GM23338 (cell line): Measurements from ENCODE around the gene MAPK9.

Experiments used
- CREB1 ChIP-seq: fragments of 250-450 bp; sonication (Bioruptor Pico); IDR thresholded peaks from 2 replicates; pipeline ENCODE4 v1.5.0; 2020; ENCODE audit warnings: low read depth, mild to moderate bottlenecking, moderate library complexity
- EZH2 ChIP-seq: fragments of 200-600 bp; sonication (generic); IDR thresholded peaks from one replicate; pipeline ENCODE4 v1.8.0; 2017; ENCODE audit warnings: antibody characterized with exemption, mild to moderate bottlenecking, low read depth; ENCODE audit not compliant: unreplicated experiment
- EZH2phosphoT487 ChIP-seq: fragments of 200-600 bp; sonication (generic); IDR thresholded peaks from one replicate; pipeline ENCODE4 v1.8.1; 2018; ENCODE audit warnings: antibody characterized with exemption; ENCODE audit not compliant: unreplicated experiment
- POLR2AphosphoS5 ChIP-seq: IDR thresholded peaks from 2 replicates; pipeline ENCODE4 v1.6.1; 2016; ENCODE audit warnings: antibody characterized with exemption, low read depth
- TF ChIP-seq, protein P1 (sequence below), 2 experiments: fragments of 200-600 bp in 1 of 2; sonication (generic) in 1 of 2; conservative IDR thresholded peaks; 2 replicates each; pipeline versions ENCODE4 v1.5.1 to v1.6.1; 2016 to 2017; ENCODE audit warnings: antibody characterized with exemption in 2 of 2, low read depth in 2 of 2, mild to moderate bottlenecking in 2 of 2, moderate library complexity in 1 of 2
- TF ChIP-seq, protein P2 (sequence below): IDR thresholded peaks from one replicate; pipeline ENCODE4 v1.6.1; 2018; ENCODE audit warnings: antibody characterized with exemption; ENCODE audit not compliant: unreplicated experiment

- TF ChIP-seq EZH2, result no peak
- no peak for TF ChIP-seq POLR2AphosphoS5
- TF ChIP-seq, protein P1, sequence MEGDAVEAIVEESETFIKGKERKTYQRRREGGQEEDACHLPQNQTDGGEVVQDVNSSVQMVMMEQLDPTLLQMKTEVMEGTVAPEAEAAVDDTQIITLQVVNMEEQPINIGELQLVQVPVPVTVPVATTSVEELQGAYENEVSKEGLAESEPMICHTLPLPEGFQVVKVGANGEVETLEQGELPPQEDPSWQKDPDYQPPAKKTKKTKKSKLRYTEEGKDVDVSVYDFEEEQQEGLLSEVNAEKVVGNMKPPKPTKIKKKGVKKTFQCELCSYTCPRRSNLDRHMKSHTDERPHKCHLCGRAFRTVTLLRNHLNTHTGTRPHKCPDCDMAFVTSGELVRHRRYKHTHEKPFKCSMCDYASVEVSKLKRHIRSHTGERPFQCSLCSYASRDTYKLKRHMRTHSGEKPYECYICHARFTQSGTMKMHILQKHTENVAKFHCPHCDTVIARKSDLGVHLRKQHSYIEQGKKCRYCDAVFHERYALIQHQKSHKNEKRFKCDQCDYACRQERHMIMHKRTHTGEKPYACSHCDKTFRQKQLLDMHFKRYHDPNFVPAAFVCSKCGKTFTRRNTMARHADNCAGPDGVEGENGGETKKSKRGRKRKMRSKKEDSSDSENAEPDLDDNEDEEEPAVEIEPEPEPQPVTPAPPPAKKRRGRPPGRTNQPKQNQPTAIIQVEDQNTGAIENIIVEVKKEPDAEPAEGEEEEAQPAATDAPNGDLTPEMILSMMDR (conservative IDR thresholded peaks at IDR 0.05; ENCODE audit: low read depth in 2 of 2), result no peak
- TF ChIP-seq, protein P2, sequence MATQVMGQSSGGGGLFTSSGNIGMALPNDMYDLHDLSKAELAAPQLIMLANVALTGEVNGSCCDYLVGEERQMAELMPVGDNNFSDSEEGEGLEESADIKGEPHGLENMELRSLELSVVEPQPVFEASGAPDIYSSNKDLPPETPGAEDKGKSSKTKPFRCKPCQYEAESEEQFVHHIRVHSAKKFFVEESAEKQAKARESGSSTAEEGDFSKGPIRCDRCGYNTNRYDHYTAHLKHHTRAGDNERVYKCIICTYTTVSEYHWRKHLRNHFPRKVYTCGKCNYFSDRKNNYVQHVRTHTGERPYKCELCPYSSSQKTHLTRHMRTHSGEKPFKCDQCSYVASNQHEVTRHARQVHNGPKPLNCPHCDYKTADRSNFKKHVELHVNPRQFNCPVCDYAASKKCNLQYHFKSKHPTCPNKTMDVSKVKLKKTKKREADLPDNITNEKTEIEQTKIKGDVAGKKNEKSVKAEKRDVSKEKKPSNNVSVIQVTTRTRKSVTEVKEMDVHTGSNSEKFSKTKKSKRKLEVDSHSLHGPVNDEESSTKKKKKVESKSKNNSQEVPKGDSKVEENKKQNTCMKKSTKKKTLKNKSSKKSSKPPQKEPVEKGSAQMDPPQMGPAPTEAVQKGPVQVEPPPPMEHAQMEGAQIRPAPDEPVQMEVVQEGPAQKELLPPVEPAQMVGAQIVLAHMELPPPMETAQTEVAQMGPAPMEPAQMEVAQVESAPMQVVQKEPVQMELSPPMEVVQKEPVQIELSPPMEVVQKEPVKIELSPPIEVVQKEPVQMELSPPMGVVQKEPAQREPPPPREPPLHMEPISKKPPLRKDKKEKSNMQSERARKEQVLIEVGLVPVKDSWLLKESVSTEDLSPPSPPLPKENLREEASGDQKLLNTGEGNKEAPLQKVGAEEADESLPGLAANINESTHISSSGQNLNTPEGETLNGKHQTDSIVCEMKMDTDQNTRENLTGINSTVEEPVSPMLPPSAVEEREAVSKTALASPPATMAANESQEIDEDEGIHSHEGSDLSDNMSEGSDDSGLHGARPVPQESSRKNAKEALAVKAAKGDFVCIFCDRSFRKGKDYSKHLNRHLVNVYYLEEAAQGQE, result no peak
- no peak for TF ChIP-seq EZH2phosphoT487
- TF ChIP-seq CREB1, result no peak
Measured at GRCh38 chr5:180305481-180305880, 13.6 kb upstream of the MAPK9 start.
